Parathyroid adenoma (tissue), 2 donors: Measurements from ENCODE around the gene HINFP.
"Not testable (repeated sequence)": the region's sequence is repeated elsewhere in the genome, so short reads cannot be mapped to it uniquely, and the experiment has no call there.

Experiments
- H2AFZ ChIP-seq: fragments of 300-600 bp; sonication (generic); one replicate; pipeline ENCODE4 v1.7.0; 2017; ENCODE audit warnings: antibody characterized with exemption, mild to moderate bottlenecking
- H3K27ac ChIP-seq: fragments of 300-600 bp; sonication (generic); one replicate; pipeline ENCODE4 v1.7.0; 2017
- H3K27me3 ChIP-seq: fragments of 300-600 bp; sonication (generic); one replicate; pipeline ENCODE4 v1.7.0; 2017; ENCODE audit warnings: low read length; ENCODE audit not compliant: control insufficient read depth, insufficient read depth
- H3K36me3 ChIP-seq: fragments of 300-600 bp; sonication (generic); one replicate; pipeline ENCODE4 v1.7.0; 2017; ENCODE audit warnings: low read length; ENCODE audit not compliant: control insufficient read depth, insufficient read depth
- H3K4me1 ChIP-seq: fragments of 300-600 bp; sonication (generic); one replicate; pipeline ENCODE4 v1.7.0; 2017; ENCODE audit warnings: control low read depth
- H3K4me2 ChIP-seq: fragments of 300-600 bp; sonication (generic); one replicate; pipeline ENCODE4 v1.7.0; 2017; ENCODE audit warnings: low read length
- H3K4me3 ChIP-seq: fragments of 300-600 bp; sonication (generic); one replicate; pipeline ENCODE4 v1.7.0; 2017; ENCODE audit warnings: low read depth, low read length
- H3K79me2 ChIP-seq: fragments of 300-600 bp; sonication (generic); one replicate; pipeline ENCODE4 v1.7.0; 2017; ENCODE audit warnings: control low read depth
- H3K9ac ChIP-seq: fragments of 300-600 bp; sonication (generic); one replicate; pipeline ENCODE4 v1.7.0; 2017; ENCODE audit warnings: mild to moderate bottlenecking
- H3K9me3 ChIP-seq: fragments of 300-600 bp; sonication (generic); one replicate; pipeline ENCODE4 v1.7.0; 2017; ENCODE audit warnings: low read length; ENCODE audit not compliant: control insufficient read depth
- TF ChIP-seq, protein P1 (sequence below): fragments of 300-600 bp; sonication (generic); IDR thresholded peaks from one replicate; pipeline ENCODE4 v1.7.0; 2017; ENCODE audit warnings: antibody characterized with exemption, mild to moderate bottlenecking
- donor health status: primary hyperparathyroidism.

Gene HINFP

GRCh38 chr11:119125821-119126220, 4.4 kb downstream of the HINFP start:
- H3K9ac ChIP-seq = no peak overlapping the region
- H3K4me1 ChIP-seq = peaks cover under 1% of the 10 kb centered on the region
- H3K9me3 ChIP-seq = no peaks in the 10 kb centered on the region
- TF ChIP-seq, protein P1, sequence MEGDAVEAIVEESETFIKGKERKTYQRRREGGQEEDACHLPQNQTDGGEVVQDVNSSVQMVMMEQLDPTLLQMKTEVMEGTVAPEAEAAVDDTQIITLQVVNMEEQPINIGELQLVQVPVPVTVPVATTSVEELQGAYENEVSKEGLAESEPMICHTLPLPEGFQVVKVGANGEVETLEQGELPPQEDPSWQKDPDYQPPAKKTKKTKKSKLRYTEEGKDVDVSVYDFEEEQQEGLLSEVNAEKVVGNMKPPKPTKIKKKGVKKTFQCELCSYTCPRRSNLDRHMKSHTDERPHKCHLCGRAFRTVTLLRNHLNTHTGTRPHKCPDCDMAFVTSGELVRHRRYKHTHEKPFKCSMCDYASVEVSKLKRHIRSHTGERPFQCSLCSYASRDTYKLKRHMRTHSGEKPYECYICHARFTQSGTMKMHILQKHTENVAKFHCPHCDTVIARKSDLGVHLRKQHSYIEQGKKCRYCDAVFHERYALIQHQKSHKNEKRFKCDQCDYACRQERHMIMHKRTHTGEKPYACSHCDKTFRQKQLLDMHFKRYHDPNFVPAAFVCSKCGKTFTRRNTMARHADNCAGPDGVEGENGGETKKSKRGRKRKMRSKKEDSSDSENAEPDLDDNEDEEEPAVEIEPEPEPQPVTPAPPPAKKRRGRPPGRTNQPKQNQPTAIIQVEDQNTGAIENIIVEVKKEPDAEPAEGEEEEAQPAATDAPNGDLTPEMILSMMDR = no peak
- H3K27ac ChIP-seq = no peak overlapping the region
- H3K79me2 ChIP-seq = peaks cover 10% of the 10 kb centered on the region
- no peak overlapping the region for H2AFZ ChIP-seq
- no peaks in the 10 kb centered on the region for H3K27me3 ChIP-seq
- H3K36me3 ChIP-seq = no peaks in the 10 kb centered on the region
- H3K4me2 ChIP-seq = no peak overlapping the region
- H3K4me3 ChIP-seq = no peak overlapping the region

- H3K79me2 ChIP-seq = peaks cover 9% of the 10 kb centered on the region
- H3K9ac ChIP-seq = no peak overlapping the region
- TF ChIP-seq, protein P1 = no peak
- H3K4me2 ChIP-seq = no peak overlapping the region
- no peaks in the 10 kb centered on the region for H3K9me3 ChIP-seq
- H3K27me3 ChIP-seq = no peaks in the 10 kb centered on the region
- no peak overlapping the region for H3K4me3 ChIP-seq
- no peak overlapping the region for H2AFZ ChIP-seq
- no peaks in the 10 kb centered on the region for H3K4me1 ChIP-seq
- no peak overlapping the region for H3K27ac ChIP-seq
- H3K36me3 ChIP-seq = no peaks in the 10 kb centered on the region
Measured at GRCh38 chr11:119126675-119127268, 5.4 kb downstream of the HINFP start.

DNA sequence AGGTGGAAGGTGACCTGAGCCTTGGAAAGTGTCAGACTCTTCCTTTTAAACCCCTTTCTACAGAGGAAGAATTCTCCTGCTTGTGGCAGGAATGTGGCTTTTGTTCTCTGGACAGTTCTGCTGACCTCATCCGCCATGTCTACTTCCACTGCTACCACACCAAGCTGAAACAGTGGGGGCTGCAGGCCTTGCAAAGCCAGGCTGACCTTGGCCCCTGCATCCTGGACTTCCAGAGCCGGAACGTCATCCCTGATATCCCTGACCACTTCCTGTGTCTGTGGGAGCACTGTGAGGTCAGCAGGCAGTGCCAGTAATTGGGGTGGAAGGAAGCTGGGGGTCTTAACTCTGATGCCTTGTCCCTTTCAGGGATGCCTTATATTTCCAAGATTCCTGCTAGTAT, 9.3 kb downstream of the HINFP start:
- Histone ChIP-seq H3K79me2 (no peaks in the 10 kb centered on the region), H3K4me3 (no peak overlapping the region), H3K36me3 (no peaks in the 10 kb centered on the region), H3K4me1 (no peaks in the 10 kb centered on the region), H3K9me3 (no peaks in the 10 kb centered on the region), H3K27me3 (no peaks in the 10 kb centered on the region), H3K9ac (no peak overlapping the region), H2AFZ (no peak overlapping the region), H3K27ac (no peak overlapping the region), H3K4me2 (no peak overlapping the region)
- TF ChIP-seq, protein P1 = no peak

DNA sequence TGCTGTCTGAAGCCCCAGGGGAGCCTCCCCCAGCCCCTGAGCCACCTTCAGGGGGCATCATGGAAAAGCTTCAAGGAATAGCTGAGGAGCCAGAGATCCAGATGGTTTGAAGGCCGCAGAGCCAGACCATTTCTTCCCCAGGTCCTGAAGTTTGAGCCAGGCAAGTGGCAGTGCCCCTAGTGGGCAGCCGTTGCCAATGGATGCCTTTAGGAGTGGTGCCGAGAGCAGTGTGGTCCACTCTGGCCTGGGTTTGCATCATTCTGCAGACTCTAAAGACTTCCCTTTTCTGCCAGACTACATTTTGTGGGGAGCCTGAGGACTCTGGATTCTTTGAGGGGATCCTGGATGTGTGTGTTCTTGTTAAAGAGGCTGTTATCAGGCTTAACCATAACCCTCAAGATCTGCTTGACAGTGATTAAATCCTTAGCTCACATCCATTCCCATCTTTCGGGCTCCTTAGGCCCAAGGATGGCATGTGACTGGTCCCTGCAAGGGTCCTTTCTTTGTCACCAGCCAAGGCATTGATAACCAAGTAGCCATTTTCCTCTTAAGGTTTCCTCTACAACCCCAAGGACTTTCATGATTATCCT, 13.1 kb downstream of the HINFP start:
- Histone ChIP-seq H3K9ac (no peak overlapping the region), H3K27ac (no peak overlapping the region), H3K4me2 (no peak overlapping the region), H3K36me3 (no peaks in the 10 kb centered on the region), H3K4me3 (no peak overlapping the region), H3K27me3 (no peaks in the 10 kb centered on the region), H3K79me2 (no peaks in the 10 kb centered on the region), H2AFZ (no peak overlapping the region), H3K4me1 (no peaks in the 10 kb centered on the region), H3K9me3 (no peaks in the 10 kb centered on the region)
- TF ChIP-seq, protein P1 = peak; percentile 39

DNA sequence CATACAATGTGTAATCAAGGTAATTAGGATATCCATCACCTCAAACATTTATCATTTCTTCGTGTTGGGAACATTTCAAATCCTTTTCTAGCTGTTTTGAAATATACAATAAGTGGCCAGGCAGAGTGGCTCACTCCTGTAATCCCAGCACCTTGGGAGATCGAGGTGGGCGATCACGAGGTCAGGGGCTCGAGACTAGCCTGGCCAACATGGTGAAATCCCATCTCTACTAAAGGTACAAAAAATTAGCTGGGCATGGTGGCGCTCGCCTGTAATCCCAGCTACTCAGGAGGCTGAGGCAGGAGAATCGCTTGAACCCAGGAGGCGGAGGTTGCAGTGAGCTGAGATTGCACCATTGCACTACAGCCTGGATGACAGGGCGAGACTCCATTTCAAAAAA, 17.9 kb downstream of the HINFP start:
- not testable (repeated sequence) for H3K4me2 ChIP-seq, H3K79me2 ChIP-seq, H3K9ac ChIP-seq, H3K27ac ChIP-seq, H3K4me1 ChIP-seq, H3K27me3 ChIP-seq, H3K9me3 ChIP-seq, H2AFZ ChIP-seq, H3K36me3 ChIP-seq, H3K4me3 ChIP-seq
